GM12878 (cell line): ENCODE results near the gene MSANTD3. TPM values are rescaled to one million over a fixed set of nuclear protein-coding genes. Genes with fewer than 3 reads are reported as not detected.

Experiments
- BACH1 ChIP-seq: fragments of 450-650 bp; IDR thresholded peaks from 2 replicates; pipeline ENCODE4 v1.6.1; 2017; ENCODE audit warnings: mild to moderate bottlenecking, borderline replicate concordance
- BCL11A ChIP-seq: IDR thresholded peaks from 2 replicates; pipeline ENCODE4 v1.6.1; 2011; ENCODE audit warnings: low read depth, low read length
- KLF5 ChIP-seq: fragments of 450-650 bp; IDR thresholded peaks from 2 replicates; pipeline ENCODE4 v1.6.1; 2014; ENCODE audit warnings: mild to moderate bottlenecking; ENCODE audit not compliant: partially characterized antibody
- PAX5 ChIP-seq: IDR thresholded peaks from 2 replicates; pipeline ENCODE4 v1.6.1; 2011; ENCODE audit warnings: low read depth, low read length, borderline replicate concordance
- POLR2AphosphoS2 ChIP-seq: IDR thresholded peaks from 2 replicates; pipeline ENCODE4 v1.6.1; 2011; ENCODE audit warnings: low read depth, mild to moderate bottlenecking, low read length, improper control_type of control experiment, moderate library complexity
- PRDM15 ChIP-seq: fragments of 450-650 bp; formaldehyde crosslinking; IDR thresholded peaks from 2 replicates; pipeline ENCODE4 v1.4.0; 2020; ENCODE audit warnings: mild to moderate bottlenecking, moderate library complexity
- SMARCA5 ChIP-seq: fragments of 450-650 bp; IDR thresholded peaks from 2 replicates; pipeline ENCODE4 v1.6.1; 2017; ENCODE audit warnings: mild to moderate bottlenecking
- SUZ12 ChIP-seq: fragments of 200-600 bp; sonication (generic); IDR thresholded peaks from one replicate; pipeline ENCODE4 v1.6.1; 2018; ENCODE audit warnings: antibody characterized with exemption, mild to moderate bottlenecking; ENCODE audit not compliant: unreplicated experiment
- YBX1 ChIP-seq: fragments of 450-650 bp; IDR thresholded peaks from 2 replicates; pipeline ENCODE4 v1.6.1; 2016; ENCODE audit warnings: antibody characterized with exemption
- ZNF622 ChIP-seq: fragments of 450-650 bp; IDR thresholded peaks from 2 replicates; pipeline ENCODE4 v1.6.1; 2017; ENCODE audit warnings: mild to moderate bottlenecking, inconsistent platforms
- polyA plus RNA-seq, 11 experiments: library from polyadenylated mRNA; depleted of rRNA in 4 of 11; unstranded in 6 of 11; stranded (reverse) in 5 of 11; fragments of >200 nt; fragmentation: Nextera tagmentation in 4 of 11; fragmentation: Illumina TruSeq in 1 of 11; extraction: Ambion mirVana in 4 of 11; extraction: Trizol in 1 of 11; gene quantifications; 1 replicate in 1 of 11; 2 replicates in 10 of 11; pipeline versions ENCODE4 v1.2.1 to v1.2.3, GENCODE V29; 2011 to 2016; ENCODE audit warnings: inconsistent platforms in 2 of 11, missing spikeins in 2 of 11, low read depth in 1 of 11
- total RNA-seq, 4 experiments: library from RNA; depleted of rRNA in 3 of 4; stranded (reverse); fragments of >200 nt in 3 of 4; fragmentation: Illumina TruSeq in 1 of 4; extraction: Trizol in 1 of 4; gene quantifications; 2 replicates each; pipeline versions ENCODE4 v1.2.1 to v1.2.3, GENCODE V29; 2013 to 2021
- TF ChIP-seq, protein P1 (sequence below): IDR thresholded peaks from 2 replicates; pipeline ENCODE4 v1.6.1; 2011; ENCODE audit warnings: low read depth, mild to moderate bottlenecking, low read length, moderate library complexity, borderline replicate concordance; ENCODE audit errors: extremely low read depth
- TF ChIP-seq, protein P2 (sequence below): IDR thresholded peaks from 2 replicates; pipeline ENCODE4 v1.6.1; 2012; ENCODE audit warnings: low read length, inconsistent platforms

MSANTD3 gene
- total and polyA plus RNA-seq, 10 of the 15 experiments (the other 5 are each of a cell fraction or from before 2014, with no cell fraction given), result 5.8 to 21.2 (median 14.7) TPM

DNA sequence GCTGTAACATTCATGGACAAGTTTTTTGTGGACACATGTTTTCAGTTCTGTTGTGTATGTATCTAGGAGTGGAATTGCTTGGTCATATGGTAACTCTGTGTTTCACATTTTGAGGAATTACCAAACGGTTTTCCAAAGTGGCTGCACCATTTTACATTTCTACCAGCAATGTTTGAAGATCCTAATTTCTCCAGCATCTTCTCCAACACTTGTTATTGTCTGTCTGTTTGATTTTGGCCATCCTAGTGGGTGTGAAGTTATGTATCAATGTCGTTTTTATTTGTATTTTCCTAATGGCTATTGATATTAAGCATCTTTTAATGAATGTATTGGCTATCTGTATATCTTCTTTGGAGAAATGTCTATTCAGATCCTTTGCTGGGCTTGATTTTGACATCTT lies 52.9 kb downstream of the MSANTD3 start (continued):
- TF ChIP-seq PAX5 (no peak), KLF5 (no peak), POLR2AphosphoS2 (no peak), PRDM15 (CRISPR knock-in tag) (no peak), BACH1 (no peak), ZNF622 (no peak), BCL11A (no peak), SUZ12 (no peak), YBX1 (no peak), SMARCA5 (no peak)
- TF ChIP-seq, protein P1, sequence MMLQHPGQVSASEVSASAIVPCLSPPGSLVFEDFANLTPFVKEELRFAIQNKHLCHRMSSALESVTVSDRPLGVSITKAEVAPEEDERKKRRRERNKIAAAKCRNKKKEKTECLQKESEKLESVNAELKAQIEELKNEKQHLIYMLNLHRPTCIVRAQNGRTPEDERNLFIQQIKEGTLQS, result no peak
- TF ChIP-seq, protein P2, sequence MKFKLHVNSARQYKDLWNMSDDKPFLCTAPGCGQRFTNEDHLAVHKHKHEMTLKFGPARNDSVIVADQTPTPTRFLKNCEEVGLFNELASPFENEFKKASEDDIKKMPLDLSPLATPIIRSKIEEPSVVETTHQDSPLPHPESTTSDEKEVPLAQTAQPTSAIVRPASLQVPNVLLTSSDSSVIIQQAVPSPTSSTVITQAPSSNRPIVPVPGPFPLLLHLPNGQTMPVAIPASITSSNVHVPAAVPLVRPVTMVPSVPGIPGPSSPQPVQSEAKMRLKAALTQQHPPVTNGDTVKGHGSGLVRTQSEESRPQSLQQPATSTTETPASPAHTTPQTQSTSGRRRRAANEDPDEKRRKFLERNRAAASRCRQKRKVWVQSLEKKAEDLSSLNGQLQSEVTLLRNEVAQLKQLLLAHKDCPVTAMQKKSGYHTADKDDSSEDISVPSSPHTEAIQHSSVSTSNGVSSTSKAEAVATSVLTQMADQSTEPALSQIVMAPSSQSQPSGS, result no peak
- TF ChIP-seq, all 136 proteins: peak for 0
